B cell (primary cell): ENCODE results near the gene GPR152. TPM values are rescaled to one million over a fixed set of nuclear protein-coding genes. Genes with fewer than 3 reads are reported as not detected.

Experiments
- ATAC-seq: fragments of 200-7000 bp; cut with Tn5 transposase; one replicate; pipeline ENCODE4 v1.10.0; 2021; ENCODE audit warnings: low read depth, mild to moderate bottlenecking, moderate number of reproducible peaks, moderate library complexity
- CTCF ChIA-PET: fragments of 350-600 bp; sonication (Branson Sonifier 250); formaldehyde crosslinking; loops from one replicate; lab custom pipeline; 2021; ENCODE audit warnings: antibody characterized with exemption, inconsistent platforms; lab: Charles Lee
- POLR2A ChIA-PET: fragments of 350-600 bp; sonication (Branson Sonifier 250); formaldehyde crosslinking; loops from one replicate; lab custom pipeline; 2021; ENCODE audit warnings: antibody characterized with exemption; lab: Charles Lee
- DNase-seq: peaks from one replicate; pipeline ENCODE4 v3.0.0; 2013
- H2AFZ ChIP-seq: 2 replicates; pipeline ENCODE4 v1.6.1; 2012; ENCODE audit warnings: mild to moderate bottlenecking, low read depth, low read length; ENCODE audit not compliant: insufficient read depth, poor library complexity, severe bottlenecking
- H3K27ac ChIP-seq, 2 donors: 1 replicate in 1 of 2; 2 replicates in 1 of 2; pipeline ENCODE4 v1.5.1; 2012 to 2013; ENCODE audit warnings: low read length in 2 of 2, mild to moderate bottlenecking in 2 of 2, moderate library complexity in 1 of 2
- H3K27me3 ChIP-seq, 4 experiments: fragments of 200-600 bp in 1 of 4; sonication (generic) in 1 of 4; replicated peaks in 1 of 4; 1 replicate in 2 of 4; 2 replicates in 2 of 4; pipeline versions ENCODE4 v1.6.1 to v1.7.0; 2013 to 2016; ENCODE audit warnings: low read length in 3 of 4, mild to moderate bottlenecking in 2 of 4, mixed read lengths in 1 of 4, moderate library complexity in 1 of 4; ENCODE audit not compliant: insufficient read depth in 4 of 4, control insufficient read depth in 3 of 4; ENCODE audit errors: control extremely low read depth in 1 of 4
- H3K36me3 ChIP-seq, 2 experiments: replicated peaks in 1 of 2; 1 replicate in 1 of 2; 2 replicates in 1 of 2; pipeline versions ENCODE4 v1.6.1 to v1.7.1; 2013; ENCODE audit warnings: low read length in 1 of 2; ENCODE audit not compliant: insufficient read depth in 2 of 2, control insufficient read depth in 1 of 2; ENCODE audit errors: control extremely low read depth in 1 of 2, extremely low read depth in 1 of 2
- H3K4me1 ChIP-seq, 2 donors: fragments of 200-600 bp in 1 of 2; sonication (generic) in 1 of 2; 1 replicate in 1 of 2; 2 replicates in 1 of 2; pipeline versions ENCODE4 v1.5.1 to v1.6.1; 2013 to 2017; ENCODE audit warnings: low read length in 2 of 2; ENCODE audit not compliant: control insufficient read depth in 2 of 2, insufficient read depth in 2 of 2
- H3K4me2 ChIP-seq: replicated peaks from 2 replicates; pipeline ENCODE3; 2012; ENCODE audit warnings: mild to moderate bottlenecking, low read depth, low read length; ENCODE audit not compliant: poor library complexity, severe bottlenecking
- H3K4me3 ChIP-seq, 5 experiments: fragments of 200-600 bp in 1 of 5; sonication (generic) in 1 of 5; 1 replicate in 3 of 5; 2 replicates in 2 of 5; pipeline versions ENCODE4 v1.5.1 to v1.7.0; 2011 to 2016; ENCODE audit warnings: low read length in 4 of 5, mild to moderate bottlenecking in 4 of 5, low read depth in 2 of 5, control low read depth in 1 of 5, moderate library complexity in 1 of 5; ENCODE audit not compliant: insufficient read depth in 1 of 5; ENCODE audit errors: control extremely low read depth in 1 of 5, extremely low read depth in 1 of 5
- H3K79me2 ChIP-seq: fragments of 200-600 bp; sonication (generic); one replicate; pipeline ENCODE4 v1.6.0; 2016; ENCODE audit warnings: low read length; ENCODE audit not compliant: control insufficient read depth, insufficient read depth
- H3K9ac ChIP-seq: fragments of 200-600 bp; sonication (generic); 2 replicates; pipeline ENCODE4 v1.6.1; 2017; ENCODE audit warnings: mild to moderate bottlenecking, low read length, moderate library complexity
- H3K9me3 ChIP-seq, 3 donors: one replicate each; pipeline versions ENCODE4 v1.6.1 to v1.7.1; 2013; ENCODE audit warnings: low read length in 2 of 3; ENCODE audit not compliant: control insufficient read depth in 2 of 3, insufficient read depth in 1 of 3; ENCODE audit errors: control extremely low read depth in 1 of 3
- H4K20me1 ChIP-seq: 2 replicates; pipeline ENCODE4 v1.6.0; 2012; ENCODE audit warnings: mild to moderate bottlenecking, low read length; ENCODE audit not compliant: insufficient read depth, control insufficient read depth, poor library complexity, severe bottlenecking
- H3K27ac Mint-ChIP-seq: one replicate; pipeline ENCODE4 v1.8.0; 2021; ENCODE audit warnings: mixed read lengths
- H3K27me3 Mint-ChIP-seq: one replicate; pipeline ENCODE4 v1.8.0; 2021; ENCODE audit warnings: mixed read lengths
- H3K4me1 Mint-ChIP-seq: one replicate; pipeline ENCODE4 v1.8.0; 2021; ENCODE audit warnings: mixed read lengths
- H3K4me3 Mint-ChIP-seq: one replicate; pipeline ENCODE4 v1.8.0; 2021; ENCODE audit warnings: mixed read lengths
- H3K9me3 Mint-ChIP-seq: one replicate; pipeline ENCODE4 v1.8.0; 2022; ENCODE audit warnings: mixed read lengths; ENCODE audit not compliant: insufficient read depth
- CTCF ChIP-seq: fragments of 200-600 bp; IDR thresholded peaks from one replicate; pipeline ENCODE4 v1.8.0; 2022; ENCODE audit warnings: antibody characterized with exemption, mild to moderate bottlenecking
- EZH2 ChIP-seq: IDR thresholded peaks from 2 replicates; pipeline ENCODE4 v1.6.1; 2012; ENCODE audit warnings: borderline replicate concordance, low read depth, mild to moderate bottlenecking, moderate library complexity, low read length; ENCODE audit not compliant: insufficient read depth, poor library complexity, severe bottlenecking
- WGBS: methylation state at CpG from one replicate; pipeline ENCODE4 v1.1.5; 2013; ENCODE audit warnings: missing lambda C conversion rate; ENCODE audit not compliant: insufficient coverage; 5-methylcytosine and 5-hydroxymethylcytosine counted together
- intact Hi-C: fragments of 100-400 bp; cut with micrococcal nuclease; formaldehyde crosslinking; loops from one replicate; pipeline ENCODE4 v1.10.0; 2022
- polyA plus RNA-seq: library from polyadenylated mRNA; depleted of rRNA; stranded (reverse); fragments of >200 nt; gene quantifications from 2 replicates; pipeline ENCODE4 v1.2.3, GENCODE V29; 2012
- total RNA-seq, 2 donors: library from RNA; stranded (reverse); fragments of 120-200 nt in 1 of 2; gene quantifications; 1 replicate in 1 of 2; 2 replicates in 1 of 2; pipeline versions ENCODE4 v1.2.3 to v1.2.4, GENCODE V29; 2013 to 2022

The GPR152 gene
- total and polyA plus RNA-seq, 2 donors (not counting 1 experiment from before 2014, with no cell fraction given): 0.24 TPM; not detected in 1

- Histone ChIP-seq H3K9me3 (no peaks in the 10 kb centered on the region), H3K4me1 (no peaks in the 10 kb centered on the region), H3K4me3 (no peak overlapping the region), H3K4me2 (no peak overlapping the region), H4K20me1 (peaks cover 52% of the 10 kb centered on the region), H3K9ac (no peak overlapping the region), H3K27me3 (no peaks in the 10 kb centered on the region), H3K27ac (no peak overlapping the region), H3K79me2 (peaks cover 21% of the 10 kb centered on the region), H3K36me3 (peaks cover 0 to 87% of the 10 kb centered on the region in 2 experiments), H2AFZ (no peak overlapping the region)
- TF ChIP-seq EZH2 (no peak), CTCF (no peak)
- intact Hi-C loops: no loop called here
- Mint-ChIP-seq H3K27ac (no peak overlapping the region), H3K9me3 (no peaks in the 10 kb centered on the region), H3K4me3 (no peak overlapping the region), H3K27me3 (no peaks in the 10 kb centered on the region), H3K4me1 (peaks cover 2% of the 10 kb centered on the region)
- ChIA-PET POLR2A (interaction anchor here (0.7 to 1.0 kb wide), 2 partner anchors 81 to 92 kb away, joined by 3 read pairs; partner anchors contain the start of gene PPP1CA), CTCF (no interaction called here)
- 96% methylated on average over 65 of the region's 65 CpGs for WGBS
- ATAC-seq (no peak), DNase-seq (no peak)
Measured at GRCh38 chr11:67493548-67494370, 41.2 kb upstream of the GPR152 start.
